CD4-positive, alpha-beta T cell treated with Interferon gamma for 1 hour (primary cell): ENCODE results near the gene ZDHHC11.
"Not testable (repeated sequence)": the region's sequence is repeated elsewhere in the genome, so short reads cannot be mapped to it uniquely, and the experiment has no call there.

Experiments
- DNase-seq: peaks from one replicate; pipeline ENCODE4 v3.0.0-alpha.2; 2020

Gene ZDHHC11

DNA sequence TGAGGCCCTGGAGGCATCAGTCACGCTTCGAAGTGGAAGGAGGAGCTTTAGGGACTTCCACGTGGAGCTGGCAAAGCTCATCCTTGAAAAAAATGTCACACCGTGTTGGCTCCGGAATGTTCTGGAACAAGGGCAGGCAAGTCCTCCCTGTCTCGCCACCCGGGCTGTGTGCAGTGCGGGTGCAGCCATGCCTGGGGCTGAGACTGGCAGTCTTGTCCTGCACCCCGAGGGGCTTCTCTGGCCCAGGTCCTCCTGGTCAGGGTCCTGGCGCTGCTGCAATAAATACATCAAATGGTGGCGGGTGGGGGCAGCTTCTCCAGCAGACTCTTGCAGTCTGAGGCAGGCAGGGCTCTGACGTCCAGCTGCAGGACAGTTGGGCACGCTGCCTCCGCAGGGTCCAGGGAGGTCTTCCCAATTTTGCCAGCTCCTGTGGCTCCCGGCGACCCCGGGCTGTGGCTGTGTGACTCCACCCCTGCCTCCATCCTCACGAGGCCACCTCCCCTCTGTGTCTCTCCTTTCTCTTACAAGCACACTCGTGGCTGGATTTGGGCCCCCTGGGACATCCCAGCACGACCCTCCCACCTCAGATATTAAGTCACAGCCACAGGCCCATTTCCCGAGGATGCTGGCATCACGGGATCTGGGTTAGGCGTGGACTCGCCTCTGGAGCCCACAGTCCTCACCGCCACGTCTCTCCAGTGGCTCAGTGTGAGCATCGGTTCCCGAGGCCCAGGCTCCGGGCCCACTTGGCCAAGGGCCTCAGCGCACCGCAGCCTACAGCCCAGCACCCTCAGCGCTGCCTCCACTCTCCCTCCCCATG is 8.2 kb downstream of the ZDHHC11 start:
- not testable (repeated sequence) for DNase-seq

GRCh38 chr5:841531-842401 is 9.0 kb downstream of the ZDHHC11 start:
- not testable (repeated sequence) for DNase-seq

DNA sequence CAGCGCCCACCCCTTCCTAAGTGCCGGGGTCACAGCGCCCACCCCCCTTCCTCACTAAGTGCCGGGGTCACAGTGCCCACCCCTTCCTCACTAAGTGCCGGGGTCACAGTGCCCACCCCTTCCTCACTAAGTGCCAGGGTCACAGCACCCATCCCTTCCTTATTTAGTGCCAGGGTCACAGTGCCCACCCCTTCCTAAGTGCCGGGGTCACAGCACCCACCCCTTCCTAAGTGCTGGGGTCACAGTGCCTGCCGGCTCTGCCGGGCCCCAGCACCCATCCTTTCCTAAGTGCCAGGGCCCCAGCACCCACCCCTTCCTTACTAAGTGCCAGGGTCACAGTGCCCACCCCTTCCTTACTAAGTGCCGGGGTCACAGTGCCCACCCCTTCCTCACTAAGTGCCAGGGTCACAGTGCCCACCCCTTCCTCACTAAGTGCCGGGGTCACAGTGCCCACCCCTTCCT is 9.8 kb downstream of the ZDHHC11 start:
- DNase-seq, result not testable (repeated sequence)

GRCh38 chr5:840118-840973 is 10.4 kb downstream of the ZDHHC11 start:
- not testable (repeated sequence) for DNase-seq

- not testable (repeated sequence) for DNase-seq
These were observed 12.3 kb downstream of the ZDHHC11 start for GRCh38 chr5:838431-838851.

DNA sequence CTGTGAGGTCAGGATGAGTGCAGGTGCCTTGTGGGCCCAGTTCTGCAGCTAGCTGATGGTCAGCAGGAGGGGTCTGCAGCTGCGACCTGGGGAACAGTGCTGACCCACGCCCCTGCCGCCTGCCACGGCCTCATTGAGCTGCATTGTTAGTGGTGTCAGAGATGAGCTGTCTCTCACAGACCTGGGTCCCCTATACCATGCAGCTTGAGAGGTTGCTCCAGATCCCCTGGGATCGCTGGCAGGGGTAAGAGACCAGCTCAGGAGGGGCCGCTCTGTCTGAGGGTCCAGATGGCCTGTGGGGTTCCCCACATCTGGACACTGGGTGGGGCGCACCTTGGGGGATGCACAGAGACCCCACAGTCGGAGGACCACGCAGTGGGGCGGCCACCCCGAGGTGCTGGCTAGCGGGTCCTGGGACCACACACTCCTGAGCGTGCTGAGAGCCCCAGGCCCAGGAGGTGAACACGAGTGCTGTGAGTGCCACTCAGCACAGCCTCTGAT is 13.1 kb downstream of the ZDHHC11 start:
- not testable (repeated sequence) for DNase-seq

DNA sequence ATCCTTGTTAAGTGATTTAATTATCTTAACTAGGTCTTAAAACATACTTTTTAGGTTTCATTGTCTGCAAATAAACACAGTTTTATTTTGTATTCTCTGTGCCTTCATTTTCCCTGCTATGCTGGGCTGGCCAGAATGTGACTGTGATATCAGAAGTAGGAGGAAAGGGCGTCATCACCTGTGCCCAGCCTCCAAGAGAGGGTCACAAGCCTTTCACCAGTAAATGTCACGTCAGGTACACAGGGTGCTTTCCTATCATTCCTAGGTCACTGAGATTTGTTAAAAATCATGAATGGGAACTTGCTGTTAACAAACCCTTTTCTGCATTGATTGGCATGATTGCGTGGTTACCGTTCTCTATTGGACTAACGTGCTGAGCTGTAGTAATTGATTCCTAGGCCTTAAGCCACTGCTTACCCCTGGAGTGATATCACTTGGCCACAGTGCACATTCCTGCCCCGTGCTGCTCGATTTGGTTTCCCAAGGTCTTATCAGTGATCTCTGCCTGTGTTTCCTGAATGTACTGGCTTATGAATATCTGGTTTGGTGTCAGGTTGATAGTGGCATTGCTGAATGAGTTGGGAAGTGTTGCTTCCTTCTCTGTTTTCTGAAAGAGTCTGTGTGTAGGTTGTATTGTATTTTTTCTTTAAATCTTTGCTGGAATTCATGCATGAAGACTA is 14.7 kb downstream of the ZDHHC11 start:
- DNase-seq, result not testable (repeated sequence)

- DNase-seq, result not testable (repeated sequence)
These were observed 16.8 kb downstream of the ZDHHC11 start for GRCh38 chr5:834013-834412.

- DNase-seq, result not testable (repeated sequence)
These were observed 22.6 kb downstream of the ZDHHC11 start for GRCh38 chr5:828194-828593.

GRCh38 chr5:825544-825943 is 25.2 kb downstream of the ZDHHC11 start:
- DNase-seq, result not testable (repeated sequence)

DNA sequence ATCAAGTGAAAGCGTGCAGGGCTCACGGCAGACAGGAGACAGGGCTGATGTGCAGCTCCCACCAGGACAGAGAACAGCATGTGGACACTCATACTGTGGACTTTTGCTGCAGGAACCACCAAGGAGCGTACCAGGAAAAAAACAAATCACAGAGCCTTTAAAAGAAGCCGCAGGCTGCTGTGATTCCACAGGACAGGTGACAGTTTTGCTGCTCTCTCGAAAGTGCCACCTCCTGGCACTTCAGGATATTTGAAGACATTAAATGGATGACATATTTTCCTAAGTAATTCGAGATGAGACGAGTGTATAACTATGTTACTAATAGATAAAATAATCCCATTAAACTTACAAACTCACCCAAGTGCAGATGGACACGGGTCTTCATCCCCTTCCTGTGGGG is 29.3 kb downstream of the ZDHHC11 start:
- DNase-seq, result no peak

DNA sequence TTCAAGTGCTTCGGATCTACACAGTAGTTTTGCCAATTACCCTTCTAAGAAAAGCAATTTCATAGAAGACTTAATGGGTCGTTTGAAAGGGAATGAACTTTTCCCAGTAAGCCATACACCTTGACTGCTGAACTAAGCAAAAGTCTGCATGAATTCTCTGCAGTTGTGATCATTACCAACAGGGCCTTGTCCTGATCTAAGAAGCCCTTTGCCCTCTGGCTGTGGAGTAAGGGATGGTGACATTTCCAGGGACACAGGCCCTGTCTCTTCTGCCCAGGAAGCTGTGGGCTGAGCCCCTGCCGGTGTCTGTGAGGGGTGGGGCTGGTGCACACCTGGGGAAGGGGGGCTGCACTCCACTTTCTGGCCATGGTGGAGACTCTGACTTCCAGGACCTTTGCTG is 30.5 kb downstream of the ZDHHC11 start:
- DNase-seq, result no peak

DNA sequence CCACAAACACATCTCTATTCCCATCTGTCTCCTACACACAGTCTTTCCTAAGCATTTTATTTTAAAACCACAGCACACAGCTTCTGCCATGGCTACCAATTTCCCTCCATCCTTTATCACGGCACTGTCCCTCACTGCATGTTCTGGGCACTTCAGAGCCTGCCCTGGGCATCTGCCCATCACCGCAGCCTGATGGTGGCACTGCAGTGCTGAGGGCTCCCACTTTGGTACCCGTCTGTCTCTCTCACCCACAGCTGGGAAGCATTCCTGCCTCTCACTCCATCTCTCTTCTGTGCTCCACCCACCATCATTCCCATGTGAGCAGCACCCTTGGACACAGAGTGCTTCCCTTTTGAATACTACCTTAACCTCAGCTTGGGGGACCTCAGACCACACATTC is 31.7 kb downstream of the ZDHHC11 start:
- DNase-seq, result no peak

DNA sequence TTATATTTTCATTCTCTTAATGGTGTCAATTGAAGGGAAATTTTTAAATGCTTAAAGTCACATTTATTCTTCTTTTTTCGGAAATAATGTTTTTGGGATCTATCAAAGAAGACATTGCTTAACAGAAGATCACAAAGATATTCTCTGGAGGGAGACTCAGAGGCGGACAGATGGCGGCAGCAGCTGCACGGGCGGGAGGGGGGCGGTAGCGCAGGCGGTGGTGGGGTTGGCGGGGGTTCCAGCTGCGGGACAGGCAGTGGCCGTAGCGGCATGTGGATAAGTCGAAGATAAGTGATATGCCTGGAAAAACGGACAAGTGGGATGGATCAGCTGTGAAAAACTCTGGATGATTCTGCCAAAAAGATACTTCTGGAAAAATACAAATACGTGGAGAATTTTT is 34.6 kb downstream of the ZDHHC11 start:
- no peak for DNase-seq

GRCh38 chr5:815449-815848 is 35.3 kb downstream of the ZDHHC11 start:
- DNase-seq, result no peak

DNA sequence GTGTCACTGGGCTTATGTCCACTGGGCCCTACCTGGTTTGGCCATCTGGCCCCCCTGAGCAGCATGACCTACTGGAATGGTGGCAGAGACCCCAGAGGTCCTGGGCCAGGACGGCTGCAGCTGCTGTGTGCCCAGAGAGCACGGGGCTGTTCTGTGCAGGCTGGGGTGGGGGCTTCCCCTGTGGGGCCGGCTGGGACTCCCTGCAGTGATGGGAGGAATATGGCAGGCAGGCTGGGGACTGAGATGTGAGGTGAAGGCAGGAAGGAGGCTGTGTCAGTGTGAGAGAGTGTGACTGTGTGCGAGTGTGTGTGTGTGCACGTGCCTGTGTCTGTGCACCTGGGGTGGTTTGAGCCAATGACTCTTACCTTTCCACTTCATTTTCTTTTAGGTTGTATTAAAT is 37.2 kb downstream of the ZDHHC11 start:
- not testable (repeated sequence) for DNase-seq

GRCh38 chr5:811384-811783 is 39.4 kb downstream of the ZDHHC11 start:
- DNase-seq, result not testable (repeated sequence)

DNA sequence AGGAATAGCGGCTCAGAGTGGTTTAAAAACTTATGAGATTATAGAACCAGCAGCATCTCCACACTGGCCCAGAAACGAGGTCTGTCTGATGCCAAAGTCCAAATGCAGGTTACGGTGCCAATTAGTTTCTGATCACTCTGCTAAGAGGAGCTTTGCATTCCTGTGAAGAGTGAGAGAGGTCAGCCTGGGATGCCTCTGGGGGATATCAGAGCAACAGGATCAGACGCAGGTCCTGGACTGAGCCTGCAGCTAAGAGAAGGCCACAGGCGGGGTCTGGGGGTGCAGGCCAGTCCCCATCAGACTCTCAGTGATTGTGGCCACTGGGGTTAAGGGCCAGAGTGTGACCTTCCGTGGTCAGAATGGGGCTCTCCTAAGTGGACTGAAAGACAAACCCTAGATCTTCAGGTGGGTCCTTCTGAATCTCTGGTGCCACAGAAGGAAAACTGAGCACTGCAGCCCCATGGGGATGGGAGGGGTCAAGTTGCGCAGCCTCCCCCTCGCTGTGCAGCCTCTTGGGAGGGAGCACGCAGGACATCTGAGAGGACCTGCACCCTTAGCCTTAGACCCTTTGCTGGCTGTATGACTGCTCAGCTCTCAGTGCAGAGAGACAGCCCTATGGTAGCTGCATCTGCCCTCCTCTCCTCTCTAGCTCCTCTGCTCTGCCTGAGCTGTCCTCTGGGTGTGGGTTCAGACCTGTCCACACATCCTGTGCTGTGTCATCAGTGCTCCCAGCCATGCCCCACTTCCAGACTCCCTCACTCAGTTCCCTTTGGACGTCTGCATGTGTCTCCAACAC is 42.9 kb downstream of the ZDHHC11 start:
- not testable (repeated sequence) for DNase-seq

DNA sequence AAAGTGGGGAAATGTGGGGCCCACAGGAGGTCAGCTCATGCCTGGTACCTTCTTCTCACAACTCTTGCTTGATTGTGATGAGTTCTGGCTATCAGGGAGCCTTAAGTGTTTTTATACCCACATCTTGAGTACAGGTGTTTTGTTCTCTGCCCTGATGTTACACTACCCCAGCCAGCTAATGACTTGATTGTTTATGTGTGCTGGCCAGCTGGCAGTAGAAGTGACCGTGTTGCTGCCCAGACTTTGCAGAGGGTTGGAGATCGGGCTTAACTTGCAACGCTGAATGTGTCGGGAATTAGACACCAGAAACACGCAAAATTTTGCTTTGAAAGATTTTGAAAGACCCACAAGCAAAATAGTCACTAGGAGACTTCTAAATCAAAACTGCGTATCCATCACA is 49.3 kb downstream of the ZDHHC11 start:
- DNase-seq, result no peak

- DNase-seq, result not testable (repeated sequence)
These were observed 49.7 kb downstream of the ZDHHC11 start for GRCh38 chr5:801055-801454.
